ENCODE measurements around the gene COL5A3.
"Not testable (repeated sequence)": the region's sequence is repeated elsewhere in the genome, so short reads cannot be mapped to it uniquely, and the experiment has no call there.

Gene COL5A3

GRCh38 chr19:10010247-10010691 is at the start of gene COL5A3:
Gene COL5A3 (minus strand): TSS chr19:10010504. CDS start chr19:10010385, 119 bp downstream.
- Mint-ChIP-seq H3K27me3 (ENCODE audit: low read depth) (peaks cover 62% of the 10 kb centered on the region), H3K4me1 (ENCODE audit: low read depth) (peaks cover 9% of the 10 kb centered on the region), H3K27ac (no peak within 1 kb of the TSS)

GRCh38 chr19:10052602-10053360 is 42.5 kb upstream of the COL5A3 start:
- Mint-ChIP-seq H3K36me3 (ENCODE audit: low read depth) (no peaks in the 10 kb centered on the region), H3K27me3 (ENCODE audit: low read depth) (no peaks in the 10 kb centered on the region), H3K9me3 (no peaks in the 10 kb centered on the region), H3K27ac (no peak overlapping the region), H3K4me1 (ENCODE audit: low read depth) (no peaks in the 10 kb centered on the region), H3K4me3 (no peak overlapping the region)

More at GRCh38 chr19:10010247-10010691, at the start of gene COL5A3:
- H3K4me3 Mint-ChIP-seq, result no peak within 1 kb of the TSS
- H3K9me3 Mint-ChIP-seq, result no peaks in the 10 kb centered on the region
- H3K36me3 Mint-ChIP-seq (ENCODE audit: low read depth), result peaks cover 3% of the 10 kb centered on the region

- H3K36me3 Mint-ChIP-seq (ENCODE audit: low read depth), result no peaks in the 10 kb centered on the region
- H3K27me3 Mint-ChIP-seq (ENCODE audit: low read depth), result no peaks in the 10 kb centered on the region
- H3K9me3 Mint-ChIP-seq, result no peaks in the 10 kb centered on the region
- no peaks in the 10 kb centered on the region for H3K4me1 Mint-ChIP-seq (ENCODE audit: low read depth)
- H3K4me3 Mint-ChIP-seq, result no peak overlapping the region
- H3K27ac Mint-ChIP-seq, result no peak overlapping the region
Observed at GRCh38 chr19:10049626-10050025, 39.3 kb upstream of the COL5A3 start.

- peaks cover 12% of the 10 kb centered on the region for H3K27me3 Mint-ChIP-seq (ENCODE audit: low read depth)
Observed at GRCh38 chr19:10045371-10045770, 35.1 kb upstream of the COL5A3 start.

GRCh38 chr19:10044390-10044789 is 34.1 kb upstream of the COL5A3 start:
- Mint-ChIP-seq H3K4me1 (ENCODE audit: low read depth) (no peaks in the 10 kb centered on the region), H3K36me3 (ENCODE audit: low read depth) (no peaks in the 10 kb centered on the region)

More at GRCh38 chr19:10045371-10045770, 35.1 kb upstream of the COL5A3 start:
- no peak overlapping the region for H3K27ac Mint-ChIP-seq
- H3K4me1 Mint-ChIP-seq (ENCODE audit: low read depth), result no peaks in the 10 kb centered on the region
- H3K9me3 Mint-ChIP-seq, result no peaks in the 10 kb centered on the region
- H3K4me3 Mint-ChIP-seq, result no peak overlapping the region
- H3K36me3 Mint-ChIP-seq (ENCODE audit: low read depth), result no peaks in the 10 kb centered on the region

GRCh38 chr19:10043286-10043927 is 33.1 kb upstream of the COL5A3 start:
- Mint-ChIP-seq H3K27ac (no peak overlapping the region), H3K27me3 (ENCODE audit: low read depth) (peaks cover 12% of the 10 kb centered on the region), H3K36me3 (ENCODE audit: low read depth) (no peaks in the 10 kb centered on the region), H3K4me3 (no peak overlapping the region), H3K9me3 (no peaks in the 10 kb centered on the region), H3K4me1 (ENCODE audit: low read depth) (no peaks in the 10 kb centered on the region)

More at GRCh38 chr19:10044390-10044789, 34.1 kb upstream of the COL5A3 start:
- Mint-ChIP-seq H3K27me3 (ENCODE audit: low read depth) (peaks cover 12% of the 10 kb centered on the region), H3K4me3 (no peak overlapping the region), H3K9me3 (no peaks in the 10 kb centered on the region), H3K27ac (no peak overlapping the region)

GRCh38 chr19:10037809-10038208 is 27.5 kb upstream of the COL5A3 start:
- Mint-ChIP-seq H3K4me1 (ENCODE audit: low read depth) (no peaks in the 10 kb centered on the region), H3K4me3 (no peak overlapping the region), H3K36me3 (ENCODE audit: low read depth) (no peaks in the 10 kb centered on the region), H3K9me3 (no peaks in the 10 kb centered on the region), H3K27ac (no peak overlapping the region), H3K27me3 (ENCODE audit: low read depth) (peaks cover 15% of the 10 kb centered on the region)

GRCh38 chr19:10037367-10037766 is 27.1 kb upstream of the COL5A3 start:
- Mint-ChIP-seq H3K27ac (no peak overlapping the region), H3K4me1 (ENCODE audit: low read depth) (no peaks in the 10 kb centered on the region), H3K4me3 (no peak overlapping the region), H3K9me3 (no peaks in the 10 kb centered on the region), H3K27me3 (ENCODE audit: low read depth) (peaks cover 17% of the 10 kb centered on the region), H3K36me3 (ENCODE audit: low read depth) (no peaks in the 10 kb centered on the region)

- Mint-ChIP-seq H3K4me3 (no peak overlapping the region), H3K36me3 (ENCODE audit: low read depth) (no peaks in the 10 kb centered on the region), H3K4me1 (ENCODE audit: low read depth) (no peaks in the 10 kb centered on the region)
Observed at GRCh38 chr19:10036601-10037071, 26.3 kb upstream of the COL5A3 start.

GRCh38 chr19:10033614-10034013 is 23.3 kb upstream of the COL5A3 start:
- H3K4me3 Mint-ChIP-seq, result no peak overlapping the region
- H3K36me3 Mint-ChIP-seq (ENCODE audit: low read depth), result no peaks in the 10 kb centered on the region
- peaks cover 14% of the 10 kb centered on the region for H3K27me3 Mint-ChIP-seq (ENCODE audit: low read depth)
- H3K9me3 Mint-ChIP-seq, result no peaks in the 10 kb centered on the region
- no peak overlapping the region for H3K27ac Mint-ChIP-seq
- H3K4me1 Mint-ChIP-seq (ENCODE audit: low read depth), result no peaks in the 10 kb centered on the region

More at GRCh38 chr19:10036601-10037071, 26.3 kb upstream of the COL5A3 start:
- Mint-ChIP-seq H3K9me3 (no peaks in the 10 kb centered on the region), H3K27me3 (ENCODE audit: low read depth) (peaks cover 20% of the 10 kb centered on the region), H3K27ac (no peak overlapping the region)

GRCh38 chr19:10027158-10027997 is 17.1 kb upstream of the COL5A3 start:
- no peaks in the 10 kb centered on the region for H3K9me3 Mint-ChIP-seq
- H3K27me3 Mint-ChIP-seq (ENCODE audit: low read depth), result peaks cover 20% of the 10 kb centered on the region
- H3K27ac Mint-ChIP-seq, result no peak overlapping the region
- H3K4me3 Mint-ChIP-seq, result no peak overlapping the region
- peaks cover 5% of the 10 kb centered on the region for H3K4me1 Mint-ChIP-seq (ENCODE audit: low read depth)
- no peaks in the 10 kb centered on the region for H3K36me3 Mint-ChIP-seq (ENCODE audit: low read depth)

GRCh38 chr19:10026744-10027143 is 16.4 kb upstream of the COL5A3 start:
- Mint-ChIP-seq H3K4me3 (no peak overlapping the region), H3K9me3 (no peaks in the 10 kb centered on the region), H3K27me3 (ENCODE audit: low read depth) (peaks cover 17% of the 10 kb centered on the region), H3K27ac (no peak overlapping the region), H3K36me3 (ENCODE audit: low read depth) (no peaks in the 10 kb centered on the region), H3K4me1 (ENCODE audit: low read depth) (peaks cover 5% of the 10 kb centered on the region)

- H3K27ac Mint-ChIP-seq, H3K9me3 Mint-ChIP-seq: not testable (repeated sequence)
Observed at GRCh38 chr19:10023096-10023495, 12.8 kb upstream of the COL5A3 start.

GRCh38 chr19:10021863-10022262 is 11.6 kb upstream of the COL5A3 start:
- Mint-ChIP-seq H3K4me3 (no peak overlapping the region), H3K27ac (no peak overlapping the region), H3K9me3 (no peaks in the 10 kb centered on the region), H3K27me3 (ENCODE audit: low read depth) (peaks cover 13% of the 10 kb centered on the region), H3K36me3 (ENCODE audit: low read depth) (no peaks in the 10 kb centered on the region), H3K4me1 (ENCODE audit: low read depth) (no peaks in the 10 kb centered on the region)

More at GRCh38 chr19:10023096-10023495, 12.8 kb upstream of the COL5A3 start:
- not testable (repeated sequence) for H3K4me3 Mint-ChIP-seq; H3K4me1 Mint-ChIP-seq (ENCODE audit: low read depth); H3K36me3 Mint-ChIP-seq (ENCODE audit: low read depth)
- peaks cover 17% of the 10 kb centered on the region for H3K27me3 Mint-ChIP-seq (ENCODE audit: low read depth)
